Dermis microvascular lymphatic vessel endothelial cell (primary cell): ENCODE measurements around the gene POLD3. TPM values are rescaled to one million over a fixed set of nuclear protein-coding genes. Genes with fewer than 3 reads are reported as not detected.
A peak's percentile ranks its signal among the peaks of the same experiment; 100 is the strongest.
"Not testable (repeated sequence)": the region's sequence is repeated elsewhere in the genome, so short reads cannot be mapped to it uniquely, and the experiment has no call there.

Source experiments
- DNase-seq, 2 donors: peaks; one replicate each; pipeline versions ENCODE4 v3.0.0 to v3.0.0-alpha.2; 2010; ENCODE audit warnings: low read depth in 2 of 2
- total RNA-seq: library from RNA; depleted of rRNA; stranded (reverse); fragments of >200 nt; gene quantifications from 2 replicates; pipeline ENCODE4 v1.2.1, GENCODE V29; 2014

The POLD3 gene
- total RNA-seq, 1 donor from 2014 or later, result 9.1 TPM

GRCh38 chr11:74581954-74582547 lies 10.3 kb upstream of the POLD3 start:
- no peak for DNase-seq

- no peak for DNase-seq
Observed at GRCh38 chr11:74583024-74583624, 9.3 kb upstream of the POLD3 start.

DNA sequence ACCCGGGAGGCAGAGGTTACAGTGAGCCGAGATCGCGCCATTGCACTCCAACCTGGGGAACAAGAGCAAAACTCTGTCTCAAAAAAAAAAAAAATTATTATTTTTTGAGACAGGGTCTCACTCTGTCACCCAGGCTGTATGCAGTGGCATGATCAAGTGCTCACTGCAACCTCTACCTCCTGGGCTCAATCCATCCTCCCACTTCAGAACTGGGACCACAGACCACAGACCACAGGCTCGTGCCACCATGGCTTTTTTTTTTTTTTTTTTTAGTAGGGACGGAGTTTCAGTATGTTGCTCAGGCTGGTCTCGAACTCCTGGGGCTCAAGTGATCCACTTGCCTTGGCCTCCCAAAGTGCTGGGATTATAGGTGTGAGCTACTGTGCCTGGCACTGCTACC lies 1.9 kb upstream of the POLD3 start:
- not testable (repeated sequence) for DNase-seq

DNA sequence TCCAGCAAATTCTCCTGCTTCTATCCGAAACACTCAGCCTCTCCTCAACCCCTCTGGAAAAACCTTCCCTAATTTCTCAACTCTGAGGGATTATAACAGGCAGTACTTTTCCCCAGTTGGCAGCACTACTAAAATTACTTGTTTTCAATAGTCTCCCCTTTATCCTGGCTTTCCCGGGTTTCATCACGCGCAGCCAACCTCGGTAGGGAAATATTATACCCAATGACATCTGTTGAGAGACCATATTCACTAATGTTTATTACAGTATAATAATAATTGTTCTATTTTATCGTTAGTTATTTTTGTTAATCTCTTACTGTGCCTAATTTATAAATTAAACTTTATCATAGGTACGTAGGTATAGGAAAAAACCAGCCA lies 330 bp upstream of the POLD3 start:
- peak in 1 of 2 donors; percentile 4 for DNase-seq

DNA sequence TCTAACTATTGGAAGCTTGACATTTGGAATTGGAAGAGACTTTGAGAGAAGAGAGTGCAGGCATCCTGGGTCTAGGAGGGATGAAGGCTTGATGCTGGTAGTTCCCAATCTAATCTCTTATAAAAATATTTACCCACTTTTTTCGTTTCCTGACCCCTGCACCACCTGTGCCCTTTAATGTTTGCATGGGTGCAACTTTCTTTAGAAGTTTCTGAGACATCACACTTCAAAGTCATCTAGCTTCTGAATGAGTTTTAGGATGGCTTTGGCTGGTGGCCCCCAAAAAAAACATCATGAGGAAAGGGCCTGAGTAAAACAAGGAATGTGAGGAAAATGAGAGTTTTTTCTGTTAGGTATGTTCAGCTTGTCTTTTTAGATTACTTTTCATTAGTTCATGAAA lies 1.1 kb downstream of the POLD3 start:
- no peak for DNase-seq

GRCh38 chr11:74602637-74603556 lies 10.5 kb downstream of the POLD3 start:
- no peak for DNase-seq

DNA sequence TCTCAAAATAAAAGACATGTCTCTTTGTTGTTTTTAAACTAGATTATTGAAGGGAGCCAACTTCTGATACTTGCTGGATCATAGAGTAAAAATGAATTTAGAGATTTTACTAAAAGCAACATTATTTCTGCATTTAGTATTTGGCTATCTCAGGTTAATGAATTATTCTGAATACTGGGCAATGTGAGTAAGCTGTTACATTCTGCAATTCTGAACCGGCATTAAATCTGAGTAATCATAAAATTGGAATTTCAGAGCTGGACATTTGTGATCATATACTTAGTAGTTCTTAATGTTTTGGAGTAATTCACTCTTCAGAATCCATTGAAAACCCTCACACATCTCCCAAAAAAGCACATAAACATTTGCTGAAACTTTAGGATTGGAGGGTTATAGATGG lies 11.5 kb downstream of the POLD3 start:
- DNase-seq, result no peak

DNA sequence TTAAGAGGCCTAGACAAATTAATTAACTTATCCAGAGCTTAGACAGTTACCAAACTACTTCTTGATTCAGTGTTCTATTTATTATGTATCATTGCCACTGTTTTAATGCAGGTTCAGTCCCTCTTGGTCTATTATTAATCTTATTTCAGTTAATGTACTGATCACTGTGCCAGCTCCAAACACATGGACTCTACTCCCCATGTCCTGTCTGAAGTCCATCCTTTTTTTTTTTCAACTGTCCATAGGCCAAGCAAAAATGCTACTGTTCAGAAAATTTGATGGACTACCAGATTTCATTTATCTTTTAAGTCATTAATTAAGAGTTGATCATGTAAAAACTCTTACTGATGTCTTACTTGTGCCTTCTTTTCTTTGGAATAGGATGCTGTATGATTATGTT lies 11.9 kb downstream of the POLD3 start:
- no peak for DNase-seq

DNA sequence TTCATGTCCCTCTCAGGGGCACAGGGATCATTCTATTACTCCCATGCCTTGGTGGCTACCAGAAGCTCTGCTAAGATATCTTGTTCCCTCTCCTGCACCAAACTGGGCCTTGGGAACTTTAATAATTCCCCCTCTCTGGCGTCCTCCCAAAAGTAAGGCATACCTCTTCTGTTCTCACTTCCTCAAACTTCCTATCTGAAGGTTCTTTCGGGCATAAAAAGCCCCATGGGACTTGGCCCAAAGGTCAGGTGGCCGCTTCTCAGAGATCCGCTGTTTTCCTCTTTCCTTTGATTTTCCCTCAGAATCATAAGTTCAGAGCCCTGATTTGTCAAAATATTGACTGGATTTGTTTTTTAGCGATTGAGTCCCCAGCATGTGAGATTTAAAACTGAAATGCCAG lies 13.0 kb downstream of the POLD3 start:
- no peak for DNase-seq

- DNase-seq, result peak in 1 of 2 donors; percentile 8
Observed at GRCh38 chr11:74608431-74608830, 16.0 kb downstream of the POLD3 start.

DNA sequence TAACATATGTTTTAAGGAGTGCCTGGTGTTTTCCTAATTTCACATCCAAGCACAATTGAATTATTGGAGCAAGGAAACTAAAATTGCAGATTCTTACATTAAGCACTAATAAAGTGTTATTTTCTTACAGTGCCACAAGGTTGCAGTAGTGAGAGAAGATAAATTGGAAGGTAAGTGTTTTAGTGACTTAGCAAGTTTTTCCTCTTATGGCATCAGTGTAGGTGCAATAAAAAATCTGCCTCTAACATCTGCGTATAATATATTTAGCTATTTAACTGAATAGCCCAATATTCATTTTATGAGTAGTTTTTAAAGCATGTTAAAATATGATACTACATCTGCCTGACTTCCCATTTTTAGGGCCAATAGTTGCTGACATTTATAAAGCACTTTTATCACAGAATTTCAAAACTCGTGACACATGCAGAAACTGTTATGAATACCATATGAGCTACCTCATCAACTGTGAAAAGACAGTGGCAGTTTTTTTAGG lies 19.0 kb downstream of the POLD3 start:
- peak; percentile 61 to 64 for DNase-seq

GRCh38 chr11:74612877-74613276 lies 20.5 kb downstream of the POLD3 start:
- DNase-seq, result no peak

DNA sequence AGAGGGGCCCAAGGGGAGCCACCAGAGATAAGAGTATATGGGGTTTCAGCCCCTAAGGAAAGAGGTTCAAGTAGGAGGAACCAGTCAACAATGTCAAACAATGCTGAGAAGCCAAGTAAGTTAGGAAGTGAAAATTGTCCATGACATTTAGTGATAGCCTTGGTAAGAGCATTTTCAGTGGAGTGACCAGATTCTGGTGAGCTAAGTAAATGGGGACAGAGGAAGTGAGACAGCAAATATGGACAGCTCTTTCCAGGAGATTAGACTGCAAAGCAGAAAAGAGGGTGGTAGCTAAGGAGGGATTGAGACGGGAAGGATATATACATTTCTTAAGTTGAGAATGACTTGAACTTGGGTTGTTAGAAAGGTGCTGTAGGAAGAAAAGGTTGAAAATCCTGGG lies 22.9 kb downstream of the POLD3 start:
- no peak for DNase-seq

GRCh38 chr11:74615988-74616387 lies 23.6 kb downstream of the POLD3 start:
- DNase-seq, result no peak

DNA sequence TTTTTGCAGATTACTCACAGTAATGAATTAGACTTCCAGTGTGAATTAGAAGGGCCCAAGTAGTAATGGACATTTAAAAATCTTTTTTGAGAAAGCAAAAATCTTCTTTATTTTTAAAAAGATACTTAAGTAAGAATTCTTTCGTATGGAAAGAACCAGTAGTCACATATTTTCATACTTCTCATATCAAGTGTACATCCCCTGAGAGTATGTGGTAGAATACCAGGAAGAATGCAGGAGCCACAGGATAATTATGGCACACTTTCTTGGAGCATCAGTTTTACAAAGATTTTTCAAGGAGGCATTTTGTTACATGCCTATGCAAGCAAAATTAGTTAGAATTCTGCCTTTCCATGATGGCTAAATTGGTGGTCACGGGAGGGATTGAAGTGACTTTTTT lies 28.1 kb downstream of the POLD3 start:
- DNase-seq, result no peak

DNA sequence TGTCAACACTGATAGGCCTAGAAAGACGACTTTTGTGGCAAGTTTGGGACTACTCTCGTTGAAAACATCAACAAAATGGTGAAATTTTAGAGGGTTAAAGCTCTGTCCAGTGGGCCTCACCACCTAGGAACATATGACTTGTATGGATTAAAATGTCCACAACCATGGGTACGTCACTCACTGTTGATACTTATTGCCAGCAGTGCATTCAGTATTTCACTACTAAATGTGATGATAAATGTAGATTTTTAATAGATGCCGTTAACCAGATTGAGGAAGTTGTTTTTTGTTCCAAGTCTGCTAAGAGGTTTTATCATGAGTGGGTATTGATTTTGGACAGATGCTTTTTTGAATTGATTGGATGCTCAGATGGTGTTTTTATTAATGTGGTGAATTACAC lies 33.7 kb downstream of the POLD3 start:
- DNase-seq, result no peak

DNA sequence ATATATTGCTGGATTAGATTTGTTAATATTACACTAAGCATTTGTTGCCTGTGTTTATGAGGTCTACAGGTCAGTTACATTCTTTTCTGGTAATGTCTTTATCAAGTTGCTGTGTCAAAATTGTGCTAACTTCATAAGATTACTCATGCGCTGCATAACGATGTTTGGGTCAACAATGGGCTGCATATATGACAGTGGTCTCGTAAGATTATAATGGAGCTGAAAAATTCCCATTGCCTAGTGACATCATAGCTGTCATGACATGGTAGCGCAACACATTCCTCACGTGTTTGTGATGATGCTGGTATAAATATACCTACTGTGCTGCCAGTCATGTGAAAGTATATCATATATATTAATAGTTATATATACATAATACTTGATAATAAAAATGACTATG lies 34.2 kb downstream of the POLD3 start:
- no peak for DNase-seq

DNA sequence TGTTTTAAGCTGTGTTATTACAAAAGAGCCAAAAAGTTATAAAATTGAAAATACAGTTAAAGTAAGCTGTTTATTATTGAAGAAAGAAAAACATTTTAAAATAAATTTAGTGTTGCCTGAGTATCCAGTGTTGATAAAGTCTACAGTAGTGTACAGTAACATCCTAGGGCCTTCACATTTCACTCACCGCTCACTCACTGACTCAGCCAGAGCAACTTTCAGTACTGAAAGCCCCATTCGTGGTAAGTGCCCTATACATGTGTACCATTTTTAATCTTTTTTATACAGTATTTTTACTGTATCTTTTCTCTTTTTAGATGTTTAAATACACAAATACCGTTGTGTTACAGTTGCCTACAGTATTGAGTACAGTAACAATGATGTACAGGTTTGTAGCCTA lies 35.0 kb downstream of the POLD3 start:
- DNase-seq, result no peak

- no peak for DNase-seq
Observed at GRCh38 chr11:74630043-74630442, 37.7 kb downstream of the POLD3 start.

DNA sequence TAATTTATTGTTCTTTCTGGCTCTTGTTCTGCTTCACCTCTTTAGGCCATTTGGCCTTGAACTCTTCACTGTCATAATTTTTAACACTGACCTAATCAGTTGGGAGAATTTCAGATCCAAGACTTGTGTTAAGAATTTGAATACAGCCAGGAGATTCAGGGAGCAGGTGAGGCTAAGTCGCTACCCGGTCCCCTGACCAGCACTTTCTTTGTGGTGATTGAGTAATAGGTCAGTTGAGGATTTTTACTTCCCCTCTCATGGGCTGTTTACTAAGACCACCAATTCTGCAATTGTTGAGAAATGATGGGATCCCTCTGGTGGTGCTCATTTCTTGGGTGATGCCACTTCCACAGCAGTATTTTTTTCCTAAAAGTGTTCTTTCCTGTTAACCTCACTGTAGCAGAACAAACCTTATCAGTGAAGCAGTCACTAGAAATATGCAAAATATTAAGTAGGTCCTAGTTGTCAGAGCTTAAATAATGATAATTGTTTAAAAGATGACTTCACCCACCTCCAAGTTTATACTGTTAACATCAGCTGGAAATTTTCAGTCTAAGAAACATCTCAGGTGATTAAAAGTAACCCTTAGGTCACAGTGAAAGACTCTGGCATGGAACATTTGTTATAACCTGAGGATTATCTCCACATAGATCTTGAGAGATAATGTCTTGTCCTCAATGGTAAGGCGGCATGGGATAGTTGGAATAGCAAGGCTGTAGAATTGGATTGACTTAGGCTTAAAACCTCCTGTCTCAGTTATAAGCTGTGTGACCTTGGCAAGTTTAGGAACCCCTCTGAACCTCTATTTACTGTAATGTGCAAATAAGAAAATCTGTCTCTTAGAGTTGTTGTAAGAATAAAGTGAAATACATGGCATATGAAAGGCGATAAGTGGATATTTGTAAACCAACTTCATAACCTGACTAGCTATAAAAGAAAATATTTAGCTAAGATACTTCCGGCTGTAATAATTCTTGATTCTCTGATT lies 41.3 kb downstream of the POLD3 start:
- no peak for DNase-seq

- peak in 1 of 2 donors; percentile 41 for DNase-seq
Observed at GRCh38 chr11:74634537-74634936, 42.2 kb downstream of the POLD3 start.
